MM.1S (cell line): ENCODE measurements around the gene BRWD1.

ENCODE experiments used
- DNase-seq: peaks from one replicate; pipeline ENCODE4 v3.0.0-alpha.2; 2015
- H2AFZ ChIP-seq: fragments of 300-600 bp; sonication (generic); 2 replicates; pipeline ENCODE4 v1.6.0; 2016; ENCODE audit warnings: antibody characterized with exemption, low read length
- H3F3A ChIP-seq: fragments of 300-600 bp; sonication (generic); 2 replicates; pipeline ENCODE4 v1.6.1; 2016; ENCODE audit warnings: mild to moderate bottlenecking, antibody characterized with exemption, low read length, moderate library complexity, mixed read lengths; ENCODE audit not compliant: insufficient read depth
- H3K27ac ChIP-seq: fragments of 300-600 bp; sonication (generic); 2 replicates; pipeline ENCODE4 v1.5.1; 2016; ENCODE audit warnings: mild to moderate bottlenecking, low read length
- H3K27me3 ChIP-seq: fragments of 300-600 bp; sonication (generic); replicated peaks from 2 replicates; pipeline ENCODE4 v1.6.0; 2016; ENCODE audit warnings: low read length; ENCODE audit not compliant: insufficient read depth
- H3K36me3 ChIP-seq: fragments of 300-600 bp; sonication (generic); replicated peaks from 2 replicates; pipeline ENCODE4 v1.6.1; 2016; ENCODE audit warnings: mild to moderate bottlenecking, low read length, mixed read lengths; ENCODE audit not compliant: insufficient read depth
- H3K4me1 ChIP-seq: fragments of 300-600 bp; sonication (generic); 2 replicates; pipeline ENCODE4 v1.6.1; 2016; ENCODE audit warnings: low read length, mixed read lengths
- H3K4me2 ChIP-seq: fragments of 300-600 bp; sonication (generic); 2 replicates; pipeline ENCODE4 v1.6.0; 2016; ENCODE audit warnings: low read depth, low read length
- H3K4me3 ChIP-seq: fragments of 300-600 bp; sonication (generic); 2 replicates; pipeline ENCODE4 v1.5.1; 2016; ENCODE audit warnings: low read length, mixed read lengths
- H3K79me2 ChIP-seq: fragments of 300-600 bp; sonication (generic); 2 replicates; pipeline ENCODE4 v1.6.1; 2016; ENCODE audit warnings: mixed run types, low read length, mixed read lengths
- H3K9ac ChIP-seq: fragments of 300-600 bp; sonication (generic); 2 replicates; pipeline ENCODE4 v1.6.1; 2016; ENCODE audit warnings: low read length, mixed read lengths
- H3K9me2 ChIP-seq: fragments of 300-600 bp; sonication (generic); replicated peaks from 2 replicates; pipeline ENCODE4 v1.6.1; 2016; ENCODE audit warnings: mild to moderate bottlenecking, low read length, mixed read lengths; ENCODE audit not compliant: insufficient read depth
- H3K9me3 ChIP-seq: fragments of 300-600 bp; sonication (generic); replicated peaks from 2 replicates; pipeline ENCODE4 v1.6.1; 2016; ENCODE audit warnings: mild to moderate bottlenecking, low read length, mixed read lengths; ENCODE audit not compliant: insufficient read depth
- H4K20me1 ChIP-seq: fragments of 300-600 bp; sonication (generic); 2 replicates; pipeline ENCODE4 v1.6.1; 2016; ENCODE audit warnings: mild to moderate bottlenecking, low read length, moderate library complexity, mixed read lengths; ENCODE audit not compliant: insufficient read depth
- CTCF ChIP-seq: fragments of 300-600 bp; sonication (generic); IDR thresholded peaks from 2 replicates; pipeline ENCODE4 v1.5.1; 2016; ENCODE audit warnings: antibody characterized with exemption, low read length, mixed read lengths
- EZH2 ChIP-seq: fragments of 300-600 bp; sonication (generic); optimal IDR thresholded peaks from 2 replicates; pipeline ENCODE3; 2017; ENCODE audit warnings: low read depth, mild to moderate bottlenecking, antibody characterized with exemption, low read length, mixed read lengths
- EZH2phosphoT487 ChIP-seq: fragments of 300-600 bp; sonication (generic); IDR thresholded peaks from 2 replicates; pipeline ENCODE4 v1.6.1; 2018; ENCODE audit warnings: antibody characterized with exemption, low read length

Gene BRWD1

GRCh38 chr21:39313571-39314142 is at the start of gene BRWD1:
Gene BRWD1, minus strand, starts transcription at chr21:39313632. Its CDS starts 141 bp downstream, at chr21:39313491.
- Histone ChIP-seq H4K20me1 (no peaks in the 10 kb centered on the region), H3K27ac (peak within 1 kb of the TSS; percentile 77), H3K27me3 (no peaks in the 10 kb centered on the region), H3K9ac (peak within 1 kb of the TSS; percentile 90), H3K36me3 (no peaks in the 10 kb centered on the region; the same call in 1 of the 2 replicates), H3K4me1 (peaks cover 18% of the 10 kb centered on the region), H3K4me2 (peak within 1 kb of the TSS; percentile 92), H3K9me2 (no peaks in the 10 kb centered on the region), H2AFZ (peak within 1 kb of the TSS; percentile 93), H3K79me2 (peaks cover 42% of the 10 kb centered on the region), H3K9me3 (no peaks in the 10 kb centered on the region), H3K4me3 (peak within 1 kb of the TSS; percentile 88), H3F3A (peaks cover 20% of the 10 kb centered on the region)
- TF ChIP-seq EZH2 (no peak), CTCF (peak; percentile 32; the same call in 1 of the 2 replicates)
- peak; percentile 93 for DNase-seq

- H3K9me2 ChIP-seq: no peaks in the 10 kb centered on the region
- no peaks in the 10 kb centered on the region for H3K9me3 ChIP-seq
- no peak overlapping the region for H3K4me3 ChIP-seq
- no peak overlapping the region for H3K27ac ChIP-seq
- no peaks in the 10 kb centered on the region for H3K4me1 ChIP-seq
- H3K27me3 ChIP-seq: no peaks in the 10 kb centered on the region
- H3K36me3 ChIP-seq: no peaks in the 10 kb centered on the region
- H3K79me2 ChIP-seq: no peaks in the 10 kb centered on the region
- no peaks in the 10 kb centered on the region for H3F3A ChIP-seq
- TF ChIP-seq EZH2: no peak
- TF ChIP-seq CTCF: no peak
- no peak for TF ChIP-seq EZH2phosphoT487
- H3K4me2 ChIP-seq: no peak overlapping the region
- H3K9ac ChIP-seq: no peak overlapping the region
- H4K20me1 ChIP-seq: no peaks in the 10 kb centered on the region
- H2AFZ ChIP-seq: no peak overlapping the region
- no peak for DNase-seq
Measured at GRCh38 chr21:39362733-39363132, 49.3 kb upstream of the BRWD1 start.

- no peaks in the 10 kb centered on the region for H3K9me3 ChIP-seq
- no peaks in the 10 kb centered on the region for H3K4me1 ChIP-seq
- no peak overlapping the region for H3K4me2 ChIP-seq
- H4K20me1 ChIP-seq: no peaks in the 10 kb centered on the region
- no peak for DNase-seq
- H3K9ac ChIP-seq: no peak overlapping the region
- H3K9me2 ChIP-seq: no peaks in the 10 kb centered on the region
- H3K36me3 ChIP-seq: no peaks in the 10 kb centered on the region
- H3K27ac ChIP-seq: no peak overlapping the region
- no peak overlapping the region for H2AFZ ChIP-seq
- TF ChIP-seq EZH2 (no peak), EZH2phosphoT487 (no peak), CTCF (no peak)
- no peaks in the 10 kb centered on the region for H3K27me3 ChIP-seq
- no peak overlapping the region for H3K4me3 ChIP-seq
- H3K79me2 ChIP-seq: no peaks in the 10 kb centered on the region
- no peaks in the 10 kb centered on the region for H3F3A ChIP-seq
Measured at GRCh38 chr21:39359382-39359781, 46.0 kb upstream of the BRWD1 start.
